HEK293 (cell line): ENCODE measurements around the gene GIMAP5.

Experiments
- CTCF ChIA-PET: fragments of 350-600 bp; formaldehyde crosslinking; extraction: SDS; loops from one replicate; lab custom pipeline; 2021; ENCODE audit warnings: antibody characterized with exemption; lab: Yijun Ruan, JAX
- POLR2A ChIA-PET: fragments of 300-600 bp; formaldehyde crosslinking; extraction: SDS; loops from one replicate; lab custom pipeline; 2020; ENCODE audit warnings: antibody characterized with exemption, inconsistent platforms; lab: Yijun Ruan, JAX
- H3K27ac ChIP-seq: fragments of 200-500 bp; sonication (Bioruptor generic); 2 replicates; pipeline ENCODE4 v1.5.1; 2014; ENCODE audit warnings: low read depth, low read length, control low read depth, inconsistent platforms; ENCODE audit errors: extremely low read depth
- H3K36me3 ChIP-seq, 2 experiments: fragments of 200-500 bp in 1 of 2; sonication (Bioruptor generic) in 1 of 2; 1 replicate in 1 of 2; 2 replicates in 1 of 2; pipeline ENCODE4 v1.5.1; 2014 to 2017; ENCODE audit warnings: inconsistent platforms in 2 of 2, low read length in 2 of 2; ENCODE audit not compliant: control insufficient read depth in 2 of 2, insufficient read depth in 1 of 2
- H3K4me1 ChIP-seq: fragments of 200-500 bp; sonication (Bioruptor generic); 2 replicates; pipeline ENCODE4 v1.5.1; 2014; ENCODE audit warnings: mild to moderate bottlenecking, low read length, inconsistent platforms; ENCODE audit not compliant: control insufficient read depth, insufficient read depth
- H3K4me3 ChIP-seq: 2 replicates; pipeline ENCODE4 v1.5.1; 2011; ENCODE audit warnings: low read depth, mild to moderate bottlenecking, control low read depth, low read length, moderate library complexity
- H3K9me3 ChIP-seq: fragments of 200-500 bp; sonication (Bioruptor generic); 2 replicates; pipeline ENCODE4 v1.5.1; 2014; ENCODE audit warnings: low read depth, low read length, inconsistent platforms; ENCODE audit not compliant: control insufficient read depth, insufficient read depth
- EGR2 ChIP-seq: fragments of 450-650 bp; formaldehyde crosslinking; IDR thresholded peaks from 2 replicates; pipeline ENCODE4 v1.5.1; 2016; ENCODE audit warnings: low read depth, missing biosample characterization, missing genetic modification characterization
- SCRT2 ChIP-seq: fragments of 450-650 bp; formaldehyde crosslinking; IDR thresholded peaks from 2 replicates; pipeline ENCODE4 v1.5.1; 2016; ENCODE audit warnings: missing biosample characterization, missing genetic modification characterization
- ZBTB20 ChIP-seq: fragments of 450-650 bp; formaldehyde crosslinking; IDR thresholded peaks from 2 replicates; pipeline ENCODE4 v1.5.1; 2016; ENCODE audit warnings: missing biosample characterization, missing genetic modification characterization
- ZBTB7A ChIP-seq: fragments of 450-650 bp; formaldehyde crosslinking; IDR thresholded peaks from 2 replicates; pipeline ENCODE4 v1.5.1; 2016; ENCODE audit warnings: low read depth, missing biosample characterization, missing genetic modification characterization
- ZFHX2 ChIP-seq: fragments of 450-650 bp; formaldehyde crosslinking; conservative IDR thresholded peaks from 2 replicates; pipeline ENCODE4 v1.5.1; 2016; ENCODE audit warnings: missing biosample characterization, missing genetic modification characterization
- ZFP37 ChIP-seq: fragments of 450-650 bp; formaldehyde crosslinking; IDR thresholded peaks from 2 replicates; pipeline ENCODE4 v1.5.1; 2016; ENCODE audit warnings: missing biosample characterization, missing genetic modification characterization
- ZNF133 ChIP-seq: fragments of 450-650 bp; formaldehyde crosslinking; IDR thresholded peaks from 2 replicates; pipeline ENCODE4 v1.5.1; 2016; ENCODE audit warnings: missing biosample characterization, missing genetic modification characterization
- ZNF155 ChIP-seq: fragments of 450-650 bp; formaldehyde crosslinking; IDR thresholded peaks from 2 replicates; pipeline ENCODE4 v1.5.1; 2016; ENCODE audit warnings: missing biosample characterization, missing genetic modification characterization
- ZNF157 ChIP-seq: fragments of 450-650 bp; formaldehyde crosslinking; IDR thresholded peaks from 2 replicates; pipeline ENCODE4 v1.5.1; 2016; ENCODE audit warnings: missing biosample characterization, missing genetic modification characterization
- ZNF23 ChIP-seq: fragments of 450-650 bp; formaldehyde crosslinking; IDR thresholded peaks from 2 replicates; pipeline ENCODE4 v1.5.1; 2016; ENCODE audit warnings: missing biosample characterization, missing genetic modification characterization, borderline replicate concordance
- ZNF366 ChIP-seq: fragments of 450-650 bp; formaldehyde crosslinking; conservative IDR thresholded peaks from 2 replicates; pipeline ENCODE4 v1.5.1; 2016; ENCODE audit warnings: missing biosample characterization, missing genetic modification characterization
- ZNF394 ChIP-seq: fragments of 450-650 bp; formaldehyde crosslinking; IDR thresholded peaks from 2 replicates; pipeline ENCODE4 v1.5.1; 2016; ENCODE audit warnings: missing biosample characterization, missing genetic modification characterization, mild to moderate bottlenecking, moderate library complexity, borderline replicate concordance
- ZNF501 ChIP-seq: fragments of 450-650 bp; formaldehyde crosslinking; IDR thresholded peaks from 2 replicates; pipeline ENCODE4 v1.5.1; 2016; ENCODE audit warnings: missing biosample characterization, missing genetic modification characterization
- ZNF529 ChIP-seq: fragments of 450-650 bp; formaldehyde crosslinking; IDR thresholded peaks from 2 replicates; pipeline ENCODE4 v1.5.1; 2017; ENCODE audit warnings: missing genetic modification characterization, missing biosample characterization; ENCODE audit not compliant: insufficient replicate concordance
- ZNF558 ChIP-seq: fragments of 450-650 bp; formaldehyde crosslinking; IDR thresholded peaks from 2 replicates; pipeline ENCODE4 v1.5.1; 2016; ENCODE audit warnings: missing biosample characterization, missing genetic modification characterization
- ZNF600 ChIP-seq: fragments of 450-650 bp; formaldehyde crosslinking; IDR thresholded peaks from 2 replicates; pipeline ENCODE4 v1.5.1; 2016; ENCODE audit warnings: missing biosample characterization, missing genetic modification characterization
- ZNF624 ChIP-seq: fragments of 450-650 bp; formaldehyde crosslinking; IDR thresholded peaks from 2 replicates; pipeline ENCODE4 v1.5.1; 2017; ENCODE audit warnings: missing biosample characterization, missing genetic modification characterization
- ZNF654 ChIP-seq: fragments of 450-650 bp; formaldehyde crosslinking; IDR thresholded peaks from 2 replicates; pipeline ENCODE4 v1.5.1; 2016; ENCODE audit warnings: low read depth, missing biosample characterization, missing genetic modification characterization
- ZSCAN4 ChIP-seq: fragments of 450-650 bp; formaldehyde crosslinking; IDR thresholded peaks from 2 replicates; pipeline ENCODE4 v1.5.1; 2017; ENCODE audit warnings: missing biosample characterization, missing genetic modification characterization
- ZSCAN5A ChIP-seq: fragments of 450-650 bp; formaldehyde crosslinking; IDR thresholded peaks from 2 replicates; pipeline ENCODE4 v1.5.1; 2016; ENCODE audit warnings: missing biosample characterization, missing genetic modification characterization
- TF ChIP-seq, protein P1 (sequence below): fragments of 450-650 bp; formaldehyde crosslinking; conservative IDR thresholded peaks from 2 replicates; pipeline ENCODE4 v1.5.1; 2016; ENCODE audit warnings: low read depth, missing biosample characterization, missing genetic modification characterization

GIMAP5 gene

GRCh38 chr7:150728011-150728410, 9.2 kb upstream of the GIMAP5 start:
- Histone ChIP-seq H3K4me3 (no peak overlapping the region), H3K9me3 (no peaks in the 10 kb centered on the region), H3K4me1 (no peaks in the 10 kb centered on the region), H3K27ac (no peak overlapping the region), H3K36me3 (no peaks in the 10 kb centered on the region)
- TF ChIP-seq ZFP37 (tag by site-specific recombination): no peak
- TF ChIP-seq ZNF366 (tag by site-specific recombination): no peak
- no peak for TF ChIP-seq ZSCAN5A (tag by site-specific recombination)
- no peak for TF ChIP-seq ZSCAN4 (tag by site-specific recombination)
- TF ChIP-seq ZNF157 (tag by site-specific recombination): no peak
- TF ChIP-seq ZNF155: no peak
- TF ChIP-seq SCRT2 (tag by site-specific recombination): no peak
- no peak for TF ChIP-seq ZNF624
- TF ChIP-seq ZNF558 (tag by site-specific recombination): no peak
- TF ChIP-seq ZBTB20 (tag by site-specific recombination): no peak
- no peak for TF ChIP-seq ZNF23
- no peak for TF ChIP-seq ZNF394
- TF ChIP-seq EGR2 (tag by site-specific recombination): no peak
- no peak for TF ChIP-seq ZNF654 (tag by site-specific recombination)
- TF ChIP-seq, protein P1, sequence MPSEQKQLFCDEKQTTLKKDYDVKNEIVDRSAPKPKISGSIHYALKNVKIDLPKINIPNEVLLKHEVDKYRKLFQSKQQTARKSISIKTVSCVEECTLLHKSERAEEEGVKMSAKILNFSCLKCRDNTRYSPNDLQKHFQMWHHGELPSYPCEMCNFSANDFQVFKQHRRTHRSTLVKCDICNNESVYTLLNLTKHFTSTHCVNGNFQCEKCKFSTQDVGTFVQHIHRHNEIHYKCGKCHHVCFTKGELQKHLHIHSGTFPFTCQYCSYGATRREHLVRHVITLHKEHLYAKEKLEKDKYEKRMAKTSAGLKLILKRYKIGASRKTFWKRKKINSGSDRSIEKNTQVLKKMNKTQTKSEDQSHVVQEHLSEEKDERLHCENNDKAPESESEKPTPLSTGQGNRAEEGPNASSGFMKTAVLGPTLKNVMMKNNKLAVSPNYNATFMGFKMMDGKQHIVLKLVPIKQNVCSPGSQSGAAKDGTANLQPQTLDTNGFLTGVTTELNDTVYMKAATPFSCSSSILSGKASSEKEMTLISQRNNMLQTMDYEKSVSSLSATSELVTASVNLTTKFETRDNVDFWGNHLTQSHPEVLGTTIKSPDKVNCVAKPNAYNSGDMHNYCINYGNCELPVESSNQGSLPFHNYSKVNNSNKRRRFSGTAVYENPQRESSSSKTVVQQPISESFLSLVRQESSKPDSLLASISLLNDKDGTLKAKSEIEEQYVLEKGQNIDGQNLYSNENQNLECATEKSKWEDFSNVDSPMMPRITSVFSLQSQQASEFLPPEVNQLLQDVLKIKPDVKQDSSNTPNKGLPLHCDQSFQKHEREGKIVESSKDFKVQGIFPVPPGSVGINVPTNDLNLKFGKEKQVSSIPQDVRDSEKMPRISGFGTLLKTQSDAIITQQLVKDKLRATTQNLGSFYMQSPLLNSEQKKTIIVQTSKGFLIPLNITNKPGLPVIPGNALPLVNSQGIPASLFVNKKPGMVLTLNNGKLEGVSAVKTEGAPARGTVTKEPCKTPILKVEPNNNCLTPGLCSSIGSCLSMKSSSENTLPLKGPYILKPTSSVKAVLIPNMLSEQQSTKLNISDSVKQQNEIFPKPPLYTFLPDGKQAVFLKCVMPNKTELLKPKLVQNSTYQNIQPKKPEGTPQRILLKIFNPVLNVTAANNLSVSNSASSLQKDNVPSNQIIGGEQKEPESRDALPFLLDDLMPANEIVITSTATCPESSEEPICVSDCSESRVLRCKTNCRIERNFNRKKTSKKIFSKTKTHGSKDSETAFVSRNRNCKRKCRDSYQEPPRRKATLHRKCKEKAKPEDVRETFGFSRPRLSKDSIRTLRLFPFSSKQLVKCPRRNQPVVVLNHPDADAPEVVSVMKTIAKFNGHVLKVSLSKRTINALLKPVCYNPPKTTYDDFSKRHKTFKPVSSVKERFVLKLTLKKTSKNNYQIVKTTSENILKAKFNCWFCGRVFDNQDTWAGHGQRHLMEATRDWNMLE (tag by site-specific recombination): no peak
- TF ChIP-seq ZNF529 (tag by site-specific recombination): no peak
- no peak for TF ChIP-seq ZNF133 (tag by site-specific recombination)
- no peak for TF ChIP-seq ZNF501 (tag by site-specific recombination)
- TF ChIP-seq ZFHX2 (tag by site-specific recombination): no peak
- no peak for TF ChIP-seq ZBTB7A
- ChIA-PET CTCF (no interaction called here), POLR2A (no interaction called here)

- no peak overlapping the region for H3K4me3 ChIP-seq
- no peaks in the 10 kb centered on the region for H3K9me3 ChIP-seq
- ChIA-PET POLR2A (no interaction called here), CTCF (no interaction called here)
- H3K36me3 ChIP-seq: no peaks in the 10 kb centered on the region
- H3K27ac ChIP-seq: no peak overlapping the region
- no peaks in the 10 kb centered on the region for H3K4me1 ChIP-seq
- TF ChIP-seq ZNF600 (tag by site-specific recombination) (no peak), ZNF558 (tag by site-specific recombination) (peak; percentile 93)
Measured at GRCh38 chr7:150728609-150729008, 8.6 kb upstream of the GIMAP5 start.
